ENCODE results near the gene TIMP3.

Gene TIMP3

DNA sequence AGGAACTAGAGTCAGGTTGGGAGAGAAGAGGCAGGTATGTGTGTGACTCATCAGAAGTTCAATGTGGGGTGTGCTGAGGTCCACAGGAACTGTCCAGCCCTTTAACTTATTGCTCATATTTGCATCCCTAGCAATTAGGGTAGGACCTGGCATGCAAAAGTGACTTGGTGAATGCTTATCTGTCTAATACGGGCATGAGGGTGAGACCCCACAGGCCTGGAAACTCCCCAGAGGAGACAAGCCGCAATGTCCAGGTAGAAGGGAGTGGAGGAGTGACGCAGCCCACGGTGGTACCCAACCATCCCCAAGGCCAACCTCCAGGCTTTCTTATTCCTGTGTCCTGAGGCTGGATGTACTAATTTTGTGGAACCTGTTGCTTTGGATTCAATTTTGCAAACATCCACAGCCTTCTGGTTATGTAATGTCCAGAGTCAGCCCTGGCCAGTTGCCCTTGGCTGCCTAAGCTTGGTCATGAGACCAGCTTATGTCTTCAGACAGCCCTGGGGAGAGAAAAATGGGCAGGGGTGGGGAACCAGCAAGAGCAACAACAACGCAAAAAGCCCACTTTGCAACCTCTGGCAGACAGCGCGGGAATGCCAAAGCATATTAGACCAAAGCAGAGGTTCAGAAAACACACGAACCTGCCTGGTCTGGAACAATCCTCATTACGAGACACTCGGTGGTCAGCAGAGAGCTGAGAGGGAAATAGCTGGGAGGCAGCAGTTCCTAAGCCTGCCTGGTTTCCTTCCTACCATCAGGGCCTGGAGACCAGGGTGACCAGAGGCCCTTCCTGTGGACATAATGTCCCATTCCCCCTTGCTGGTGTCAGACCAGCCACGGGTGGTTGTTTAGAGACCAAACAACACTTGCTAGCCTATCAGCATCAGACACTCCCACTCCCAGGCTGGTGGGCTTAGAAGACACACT lies 49.3 kb downstream of the TIMP3 start:
- no peak for ATAC-seq
- no peak for TF ChIP-seq ESRRG (CRISPR knock-in tag; IDR thresholded peaks at IDR 0.05)
- no peak for TF ChIP-seq BACH2 (CRISPR knock-in tag; IDR thresholded peaks at IDR 0.05; ENCODE audit: borderline replicate concordance)
- TF ChIP-seq ZNF565 (CRISPR knock-in tag; conservative IDR thresholded peaks at IDR 0.05; ENCODE audit: low read depth) = no peak
- no peak for TF ChIP-seq ZNF70 (CRISPR knock-in tag; IDR thresholded peaks at IDR 0.05)
- TF ChIP-seq, protein P1, sequence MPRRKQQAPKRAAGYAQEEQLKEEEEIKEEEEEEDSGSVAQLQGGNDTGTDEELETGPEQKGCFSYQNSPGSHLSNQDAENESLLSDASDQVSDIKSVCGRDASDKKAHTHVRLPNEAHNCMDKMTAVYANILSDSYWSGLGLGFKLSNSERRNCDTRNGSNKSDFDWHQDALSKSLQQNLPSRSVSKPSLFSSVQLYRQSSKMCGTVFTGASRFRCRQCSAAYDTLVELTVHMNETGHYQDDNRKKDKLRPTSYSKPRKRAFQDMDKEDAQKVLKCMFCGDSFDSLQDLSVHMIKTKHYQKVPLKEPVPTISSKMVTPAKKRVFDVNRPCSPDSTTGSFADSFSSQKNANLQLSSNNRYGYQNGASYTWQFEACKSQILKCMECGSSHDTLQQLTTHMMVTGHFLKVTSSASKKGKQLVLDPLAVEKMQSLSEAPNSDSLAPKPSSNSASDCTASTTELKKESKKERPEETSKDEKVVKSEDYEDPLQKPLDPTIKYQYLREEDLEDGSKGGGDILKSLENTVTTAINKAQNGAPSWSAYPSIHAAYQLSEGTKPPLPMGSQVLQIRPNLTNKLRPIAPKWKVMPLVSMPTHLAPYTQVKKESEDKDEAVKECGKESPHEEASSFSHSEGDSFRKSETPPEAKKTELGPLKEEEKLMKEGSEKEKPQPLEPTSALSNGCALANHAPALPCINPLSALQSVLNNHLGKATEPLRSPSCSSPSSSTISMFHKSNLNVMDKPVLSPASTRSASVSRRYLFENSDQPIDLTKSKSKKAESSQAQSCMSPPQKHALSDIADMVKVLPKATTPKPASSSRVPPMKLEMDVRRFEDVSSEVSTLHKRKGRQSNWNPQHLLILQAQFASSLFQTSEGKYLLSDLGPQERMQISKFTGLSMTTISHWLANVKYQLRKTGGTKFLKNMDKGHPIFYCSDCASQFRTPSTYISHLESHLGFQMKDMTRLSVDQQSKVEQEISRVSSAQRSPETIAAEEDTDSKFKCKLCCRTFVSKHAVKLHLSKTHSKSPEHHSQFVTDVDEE (CRISPR knock-in tag; IDR thresholded peaks at IDR 0.05) = no peak
- no peak for TF ChIP-seq ZNF8 (CRISPR knock-in tag; IDR thresholded peaks at IDR 0.05)
- TF ChIP-seq ISL1 (CRISPR knock-in tag; IDR thresholded peaks at IDR 0.05) = no peak
- TF ChIP-seq CSDC2 (CRISPR knock-in tag; IDR thresholded peaks at IDR 0.05) = no peak

DNA sequence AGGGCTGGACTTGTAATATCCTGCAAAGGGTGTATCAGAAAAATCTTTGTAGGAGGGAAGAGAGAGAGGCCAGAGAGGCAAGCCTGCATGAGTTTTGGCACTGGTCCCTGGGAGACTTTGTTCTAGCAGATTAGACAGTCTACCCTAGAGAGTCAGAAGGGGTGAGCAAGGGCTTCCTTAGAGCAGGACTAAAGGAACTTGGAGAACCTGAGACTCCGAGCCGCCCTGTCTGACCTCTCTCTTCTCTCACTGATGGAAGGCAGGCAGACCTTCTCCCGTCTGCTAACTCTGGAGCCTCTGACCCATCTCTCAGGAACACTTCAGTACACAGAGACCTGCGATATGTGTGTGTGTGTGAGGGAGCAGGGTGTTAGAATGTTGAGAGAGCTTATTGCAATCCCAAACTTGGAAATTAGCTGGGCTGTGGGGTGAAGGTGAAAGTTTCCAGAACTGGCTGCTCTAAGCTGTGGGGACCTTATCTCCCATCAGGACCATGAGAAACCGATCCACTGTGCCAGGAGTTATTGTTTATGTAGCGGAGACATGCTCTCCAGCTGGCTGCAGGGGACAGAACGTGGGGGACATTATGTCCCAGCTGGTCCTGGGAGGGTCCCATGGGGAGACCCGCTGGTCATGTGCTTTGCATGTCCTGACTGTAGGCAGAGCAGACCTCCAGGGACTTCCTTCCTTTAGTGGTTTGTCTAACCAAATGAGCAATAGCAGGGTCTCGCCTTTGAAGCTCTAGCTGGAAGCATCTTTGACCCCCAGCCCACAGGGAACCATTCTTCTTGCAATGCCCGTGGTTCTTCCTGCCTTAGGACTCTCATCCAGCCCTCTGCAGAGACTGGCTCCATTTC lies 51.1 kb downstream of the TIMP3 start:
- TF ChIP-seq RARB (CRISPR knock-in tag; IDR thresholded peaks at IDR 0.05) = no peak
- TF ChIP-seq, protein P1 (CRISPR knock-in tag; IDR thresholded peaks at IDR 0.05) = no peak
- TF ChIP-seq PPARA (CRISPR knock-in tag; IDR thresholded peaks at IDR 0.05; ENCODE audit: borderline replicate concordance) = no peak
- TF ChIP-seq ZFP30 (CRISPR knock-in tag; IDR thresholded peaks at IDR 0.05) = no peak
- no peak for TF ChIP-seq ESRRG (CRISPR knock-in tag; IDR thresholded peaks at IDR 0.05)
- no peak for TF ChIP-seq ZNF70 (CRISPR knock-in tag; IDR thresholded peaks at IDR 0.05)
- no peak for TF ChIP-seq ZFP3 (CRISPR knock-in tag; IDR thresholded peaks at IDR 0.05)
- TF ChIP-seq TOX (CRISPR knock-in tag; IDR thresholded peaks at IDR 0.05; ENCODE audit: borderline replicate concordance) = no peak
- no peak for TF ChIP-seq CSDC2 (CRISPR knock-in tag; IDR thresholded peaks at IDR 0.05)
- TF ChIP-seq ARNTL (CRISPR knock-in tag; IDR thresholded peaks at IDR 0.05; ENCODE audit: borderline replicate concordance, low read depth) = no peak
- TF ChIP-seq, protein P2, sequence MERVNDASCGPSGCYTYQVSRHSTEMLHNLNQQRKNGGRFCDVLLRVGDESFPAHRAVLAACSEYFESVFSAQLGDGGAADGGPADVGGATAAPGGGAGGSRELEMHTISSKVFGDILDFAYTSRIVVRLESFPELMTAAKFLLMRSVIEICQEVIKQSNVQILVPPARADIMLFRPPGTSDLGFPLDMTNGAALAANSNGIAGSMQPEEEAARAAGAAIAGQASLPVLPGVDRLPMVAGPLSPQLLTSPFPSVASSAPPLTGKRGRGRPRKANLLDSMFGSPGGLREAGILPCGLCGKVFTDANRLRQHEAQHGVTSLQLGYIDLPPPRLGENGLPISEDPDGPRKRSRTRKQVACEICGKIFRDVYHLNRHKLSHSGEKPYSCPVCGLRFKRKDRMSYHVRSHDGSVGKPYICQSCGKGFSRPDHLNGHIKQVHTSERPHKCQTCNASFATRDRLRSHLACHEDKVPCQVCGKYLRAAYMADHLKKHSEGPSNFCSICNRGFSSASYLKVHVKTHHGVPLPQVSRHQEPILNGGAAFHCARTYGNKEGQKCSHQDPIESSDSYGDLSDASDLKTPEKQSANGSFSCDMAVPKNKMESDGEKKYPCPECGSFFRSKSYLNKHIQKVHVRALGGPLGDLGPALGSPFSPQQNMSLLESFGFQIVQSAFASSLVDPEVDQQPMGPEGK (CRISPR knock-in tag; IDR thresholded peaks at IDR 0.05; ENCODE audit: borderline replicate concordance) = no peak
- TF ChIP-seq TCF4 (CRISPR knock-in tag; IDR thresholded peaks at IDR 0.05; ENCODE audit: borderline replicate concordance) = no peak
- no peak for TF ChIP-seq ISL1 (CRISPR knock-in tag; IDR thresholded peaks at IDR 0.05)
- TF ChIP-seq SNAI2 (CRISPR knock-in tag; IDR thresholded peaks at IDR 0.05) = no peak
- TF ChIP-seq ZNF8 (CRISPR knock-in tag; IDR thresholded peaks at IDR 0.05) = no peak
- TF ChIP-seq, protein P3, sequence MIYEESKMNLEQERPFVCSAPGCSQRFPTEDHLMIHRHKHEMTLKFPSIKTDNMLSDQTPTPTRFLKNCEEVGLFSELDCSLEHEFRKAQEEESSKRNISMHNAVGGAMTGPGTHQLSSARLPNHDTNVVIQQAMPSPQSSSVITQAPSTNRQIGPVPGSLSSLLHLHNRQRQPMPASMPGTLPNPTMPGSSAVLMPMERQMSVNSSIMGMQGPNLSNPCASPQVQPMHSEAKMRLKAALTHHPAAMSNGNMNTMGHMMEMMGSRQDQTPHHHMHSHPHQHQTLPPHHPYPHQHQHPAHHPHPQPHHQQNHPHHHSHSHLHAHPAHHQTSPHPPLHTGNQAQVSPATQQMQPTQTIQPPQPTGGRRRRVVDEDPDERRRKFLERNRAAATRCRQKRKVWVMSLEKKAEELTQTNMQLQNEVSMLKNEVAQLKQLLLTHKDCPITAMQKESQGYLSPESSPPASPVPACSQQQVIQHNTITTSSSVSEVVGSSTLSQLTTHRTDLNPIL (CRISPR knock-in tag; IDR thresholded peaks at IDR 0.05; ENCODE audit: low read depth) = no peak
- no peak for ATAC-seq

DNA sequence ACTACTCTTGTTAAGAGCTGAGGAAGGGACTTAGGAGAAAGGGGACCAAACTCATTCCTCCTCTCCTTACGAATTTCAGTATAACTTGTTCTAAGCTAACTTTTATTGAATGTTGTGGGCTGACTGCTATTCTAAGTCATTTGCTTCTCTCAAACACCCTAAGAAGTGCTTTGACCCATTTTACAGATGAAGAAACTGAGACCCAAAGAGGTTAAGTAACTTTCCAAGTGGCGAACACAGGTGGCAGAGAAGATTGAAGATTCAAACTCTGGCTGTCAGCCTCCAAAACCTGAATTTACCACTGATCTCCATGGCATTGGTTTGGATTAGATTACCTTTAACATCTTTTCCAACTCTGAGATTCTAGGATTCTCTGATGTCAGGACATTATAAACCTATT lies 52.2 kb downstream of the TIMP3 start:
- ATAC-seq = no peak
- TF ChIP-seq TOX (CRISPR knock-in tag; IDR thresholded peaks at IDR 0.05; ENCODE audit: borderline replicate concordance) (no peak), BACH2 (CRISPR knock-in tag; IDR thresholded peaks at IDR 0.05; ENCODE audit: borderline replicate concordance) (no peak), TCF4 (CRISPR knock-in tag; IDR thresholded peaks at IDR 0.05; ENCODE audit: borderline replicate concordance) (no peak), ZNF70 (CRISPR knock-in tag; IDR thresholded peaks at IDR 0.05) (no peak), ZNF8 (CRISPR knock-in tag; IDR thresholded peaks at IDR 0.05) (no peak), ZFP30 (CRISPR knock-in tag; IDR thresholded peaks at IDR 0.05) (no peak), RARB (CRISPR knock-in tag; IDR thresholded peaks at IDR 0.05) (no peak), ARNTL (CRISPR knock-in tag; IDR thresholded peaks at IDR 0.05; ENCODE audit: borderline replicate concordance, low read depth) (no peak)
- TF ChIP-seq, protein P4, sequence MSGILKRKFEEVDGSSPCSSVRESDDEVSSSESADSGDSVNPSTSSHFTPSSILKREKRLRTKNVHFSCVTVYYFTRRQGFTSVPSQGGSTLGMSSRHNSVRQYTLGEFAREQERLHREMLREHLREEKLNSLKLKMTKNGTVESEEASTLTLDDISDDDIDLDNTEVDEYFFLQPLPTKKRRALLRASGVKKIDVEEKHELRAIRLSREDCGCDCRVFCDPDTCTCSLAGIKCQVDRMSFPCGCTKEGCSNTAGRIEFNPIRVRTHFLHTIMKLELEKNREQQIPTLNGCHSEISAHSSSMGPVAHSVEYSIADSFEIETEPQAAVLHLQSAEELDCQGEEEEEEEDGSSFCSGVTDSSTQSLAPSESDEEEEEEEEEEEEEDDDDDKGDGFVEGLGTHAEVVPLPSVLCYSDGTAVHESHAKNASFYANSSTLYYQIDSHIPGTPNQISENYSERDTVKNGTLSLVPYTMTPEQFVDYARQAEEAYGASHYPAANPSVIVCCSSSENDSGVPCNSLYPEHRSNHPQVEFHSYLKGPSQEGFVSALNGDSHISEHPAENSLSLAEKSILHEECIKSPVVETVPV (CRISPR knock-in tag; IDR thresholded peaks at IDR 0.05) = no peak
- TF ChIP-seq, protein P5, sequence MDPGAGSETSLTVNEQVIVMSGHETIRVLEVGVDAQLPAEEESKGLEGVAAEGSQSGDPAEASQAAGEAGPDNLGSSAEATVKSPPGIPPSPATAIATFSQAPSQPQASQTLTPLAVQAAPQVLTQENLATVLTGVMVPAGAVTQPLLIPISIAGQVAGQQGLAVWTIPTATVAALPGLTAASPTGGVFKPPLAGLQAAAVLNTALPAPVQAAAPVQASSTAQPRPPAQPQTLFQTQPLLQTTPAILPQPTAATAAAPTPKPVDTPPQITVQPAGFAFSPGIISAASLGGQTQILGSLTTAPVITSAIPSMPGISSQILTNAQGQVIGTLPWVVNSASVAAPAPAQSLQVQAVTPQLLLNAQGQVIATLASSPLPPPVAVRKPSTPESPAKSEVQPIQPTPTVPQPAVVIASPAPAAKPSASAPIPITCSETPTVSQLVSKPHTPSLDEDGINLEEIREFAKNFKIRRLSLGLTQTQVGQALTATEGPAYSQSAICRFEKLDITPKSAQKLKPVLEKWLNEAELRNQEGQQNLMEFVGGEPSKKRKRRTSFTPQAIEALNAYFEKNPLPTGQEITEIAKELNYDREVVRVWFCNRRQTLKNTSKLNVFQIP (CRISPR knock-in tag; IDR thresholded peaks at IDR 0.05; ENCODE audit: borderline replicate concordance, low read depth) = no peak

All from SK-N-SH treated with all-trans-retinoic acid at 6 μM for 48 hours (cell line).